B cell (primary cell): ENCODE results near the gene ZNF469.

Source experiments
- CTCF ChIP-seq: fragments of 200-600 bp; IDR thresholded peaks from one replicate; pipeline ENCODE4 v1.8.0; 2022; ENCODE audit warnings: antibody characterized with exemption, mild to moderate bottlenecking
- EZH2 ChIP-seq: IDR thresholded peaks from 2 replicates; pipeline ENCODE4 v1.6.1; 2012; ENCODE audit warnings: borderline replicate concordance, low read depth, mild to moderate bottlenecking, moderate library complexity, low read length; ENCODE audit not compliant: insufficient read depth, poor library complexity, severe bottlenecking

GRCh38 chr16:88406096-88407041 is 23.6 kb downstream of the ZNF469 start:
- no peak for TF ChIP-seq CTCF
- no peak for TF ChIP-seq EZH2
